Activated gamma-delta T cell treated with anti-CD3 and anti-CD28 coated beads, Interleukin-2, amount 50 U/mL, for 16 hours (primary cell): ENCODE measurements around the gene CAV1.
"Not testable (repeated sequence)": the region's sequence is repeated elsewhere in the genome, so short reads cannot be mapped to it uniquely, and the experiment has no call there.

Experiments
- DNase-seq: peaks from one replicate; pipeline ENCODE4 v3.0.0-alpha.2; 2020; ENCODE audit warnings: low read depth

Gene CAV1

GRCh38 chr7:116524609-116525297 lies at the start of gene CAV1:
CAV1 (plus strand) TSS chr7:116525036; CDS start chr7:116525063, 27 bp downstream.
- no peak for DNase-seq

- no peak for DNase-seq
Observed at GRCh38 chr7:116477625-116478024, 47.2 kb upstream of the CAV1 start.

GRCh38 chr7:116478834-116479233 lies 46.0 kb upstream of the CAV1 start:
- DNase-seq: no peak

GRCh38 chr7:116483271-116483942 lies 41.4 kb upstream of the CAV1 start:
- DNase-seq: no peak

- not testable (repeated sequence) for DNase-seq
Observed at GRCh38 chr7:116484389-116484788, 40.4 kb upstream of the CAV1 start.

- DNase-seq: no peak
Observed at GRCh38 chr7:116487907-116488521, 36.8 kb upstream of the CAV1 start.

- DNase-seq: no peak
Observed at GRCh38 chr7:116490351-116490750, 34.5 kb upstream of the CAV1 start.

GRCh38 chr7:116491887-116492653 lies 32.8 kb upstream of the CAV1 start:
- DNase-seq: no peak

- no peak for DNase-seq
Observed at GRCh38 chr7:116492654-116493109, 32.2 kb upstream of the CAV1 start.

- DNase-seq: no peak
Observed at GRCh38 chr7:116493449-116493848, 31.4 kb upstream of the CAV1 start.

GRCh38 chr7:116494472-116494871 lies 30.4 kb upstream of the CAV1 start:
- DNase-seq: no peak

GRCh38 chr7:116495736-116496135 lies 29.1 kb upstream of the CAV1 start:
- DNase-seq: no peak

- DNase-seq: no peak
Observed at GRCh38 chr7:116496653-116497052, 28.2 kb upstream of the CAV1 start.

GRCh38 chr7:116497708-116498107 lies 27.1 kb upstream of the CAV1 start:
- no peak for DNase-seq

- DNase-seq: no peak
Observed at GRCh38 chr7:116499168-116500077, 25.4 kb upstream of the CAV1 start, which contains the start of gene CAV2. CAV2 (plus strand) TSS chr7:116499738; CDS start chr7:116499782, 44 bp downstream.

GRCh38 chr7:116500078-116500853 lies 24.6 kb upstream of the CAV1 start:
- DNase-seq: no peak

GRCh38 chr7:116501425-116502167 lies 23.2 kb upstream of the CAV1 start:
- no peak for DNase-seq

- no peak for DNase-seq
Observed at GRCh38 chr7:116502201-116503096, 22.4 kb upstream of the CAV1 start.

- DNase-seq: no peak
Observed at GRCh38 chr7:116503835-116504234, 21.0 kb upstream of the CAV1 start.
